ENCODE results near the gene STXBP5. TPM values are rescaled to one million over a fixed set of nuclear protein-coding genes. Genes with fewer than 3 reads are reported as not detected.

Gene STXBP5
- total and polyA plus RNA-seq, 2 experiments from 2014 or later, result 4.9 to 49.9 TPM

- no peak for TF ChIP-seq EZH2 (IDR thresholded peaks at IDR 0.05; ENCODE audit: insufficient read depth, poor library complexity, severe bottlenecking)
- TF ChIP-seq EZH2phosphoT487 (IDR thresholded peaks at IDR 0.05; ENCODE audit: insufficient read depth, low read depth), result no peak
- Histone ChIP-seq H3K4me3 (no peak overlapping the region), H3K9ac (no peak overlapping the region), H4K20me1 (ENCODE audit: insufficient read depth) (no peaks in the 10 kb centered on the region), H3K4me1 (ENCODE audit: insufficient read depth) (no peaks in the 10 kb centered on the region), H3K27ac (no peak overlapping the region), H3K36me3 (ENCODE audit: low read depth) (peaks cover 17% of the 10 kb centered on the region; the same call in 1 of the 2 replicates), H3K79me2 (ENCODE audit: insufficient read depth) (peaks cover 20% of the 10 kb centered on the region; the same call in 1 of the 2 replicates), H2AFZ (no peak overlapping the region), H3K9me2 (ENCODE audit: insufficient read depth) (no peaks in the 10 kb centered on the region), H3K27me3 (replicated peaks; ENCODE audit: insufficient read depth) (no peaks in the 10 kb centered on the region), H3K9me3 (ENCODE audit: low read depth) (no peaks in the 10 kb centered on the region), H3K4me2 (ENCODE audit: unreplicated experiment) (no peak overlapping the region), H3F3A (ENCODE audit: insufficient read depth) (no peaks in the 10 kb centered on the region)
- in situ Hi-C loops (cut with MboI), result no loop called here
- no peak for DNase-seq
- WGBS, 2 experiments (ENCODE audit: low coverage in 1 of 2, low lambda C conversion rate in 2 of 2, missing lambda C conversion rate in 2 of 2), result 97 to 98% methylated on average over 3 of the region's 3 CpGs
These were observed 51.9 kb downstream of the STXBP5 start for GRCh38 chr6:147255948-147256674.

- DNase-seq, result no peak
- H3K27ac ChIP-seq, result no peak overlapping the region
- no peaks in the 10 kb centered on the region for H3F3A ChIP-seq (ENCODE audit: insufficient read depth)
- peaks cover 6% of the 10 kb centered on the region; the same call in 1 of the 2 replicates for H3K36me3 ChIP-seq (ENCODE audit: low read depth)
- H2AFZ ChIP-seq, result no peak overlapping the region
- no peak overlapping the region for H3K4me2 ChIP-seq (ENCODE audit: unreplicated experiment)
- no peaks in the 10 kb centered on the region for H3K9me2 ChIP-seq (ENCODE audit: insufficient read depth)
- no peak overlapping the region for H3K9ac ChIP-seq
- H3K9me3 ChIP-seq (ENCODE audit: low read depth), result no peaks in the 10 kb centered on the region
- H3K4me1 ChIP-seq (ENCODE audit: insufficient read depth), result no peaks in the 10 kb centered on the region
- no peak for TF ChIP-seq EZH2 (IDR thresholded peaks at IDR 0.05; ENCODE audit: insufficient read depth, poor library complexity, severe bottlenecking)
- TF ChIP-seq EZH2phosphoT487 (IDR thresholded peaks at IDR 0.05; ENCODE audit: insufficient read depth, low read depth), result no peak
- peaks cover 20% of the 10 kb centered on the region; the same call in 1 of the 2 replicates for H3K79me2 ChIP-seq (ENCODE audit: insufficient read depth)
- no peak overlapping the region for H3K4me3 ChIP-seq
- H4K20me1 ChIP-seq (ENCODE audit: insufficient read depth), result no peaks in the 10 kb centered on the region
- no peaks in the 10 kb centered on the region for H3K27me3 ChIP-seq (replicated peaks; ENCODE audit: insufficient read depth)
- 66 to 69% methylated on average over 5 of the region's 5 CpGs for WGBS, 2 experiments (ENCODE audit: low coverage in 1 of 2, low lambda C conversion rate in 2 of 2, missing lambda C conversion rate in 2 of 2)
- in situ Hi-C loops (cut with MboI), result no loop called here
These were observed 53.5 kb downstream of the STXBP5 start for GRCh38 chr6:147257760-147258159.

GRCh38 chr6:147260091-147260490, 55.9 kb downstream of the STXBP5 start:
- Histone ChIP-seq H3K79me2 (ENCODE audit: insufficient read depth) (peaks cover 20% of the 10 kb centered on the region; the same call in 1 of the 2 replicates), H3K36me3 (ENCODE audit: low read depth) (0 out of 2 replicates have a peak, but pooled peaks cover 3% of the 10 kb centered on the region), H3K27me3 (replicated peaks; ENCODE audit: insufficient read depth) (no peaks in the 10 kb centered on the region), H3K4me2 (ENCODE audit: unreplicated experiment) (no peak overlapping the region), H3K4me3 (no peak overlapping the region), H4K20me1 (ENCODE audit: insufficient read depth) (no peaks in the 10 kb centered on the region), H3K9ac (no peak overlapping the region), H3F3A (ENCODE audit: insufficient read depth) (no peaks in the 10 kb centered on the region), H2AFZ (no peak overlapping the region), H3K9me2 (ENCODE audit: insufficient read depth) (no peaks in the 10 kb centered on the region), H3K9me3 (ENCODE audit: low read depth) (no peaks in the 10 kb centered on the region), H3K27ac (no peak overlapping the region), H3K4me1 (ENCODE audit: insufficient read depth) (no peaks in the 10 kb centered on the region)
- TF ChIP-seq EZH2phosphoT487 (IDR thresholded peaks at IDR 0.05; ENCODE audit: insufficient read depth, low read depth) (no peak), EZH2 (IDR thresholded peaks at IDR 0.05; ENCODE audit: insufficient read depth, poor library complexity, severe bottlenecking) (no peak)
- in situ Hi-C loops (cut with MboI), result no loop called here
- DNase-seq, result no peak
- 98 to 100% methylated on average over 2 of the region's 2 CpGs for WGBS, 2 experiments (ENCODE audit: low coverage in 1 of 2, low lambda C conversion rate in 2 of 2, missing lambda C conversion rate in 2 of 2)

GRCh38 chr6:147262946-147263345, 58.7 kb downstream of the STXBP5 start:
- WGBS, 2 experiments (ENCODE audit: low coverage in 1 of 2, low lambda C conversion rate in 2 of 2, missing lambda C conversion rate in 2 of 2), result 47 to 59% methylated on average over 1 of the region's 1 CpG
- H3K27me3 ChIP-seq (replicated peaks; ENCODE audit: insufficient read depth), result no peaks in the 10 kb centered on the region
- H3K27ac ChIP-seq, result no peak overlapping the region
- no peaks in the 10 kb centered on the region for H3K9me3 ChIP-seq (ENCODE audit: low read depth)
- H4K20me1 ChIP-seq (ENCODE audit: insufficient read depth), result no peaks in the 10 kb centered on the region
- no peak overlapping the region for H3K4me2 ChIP-seq (ENCODE audit: unreplicated experiment)
- TF ChIP-seq EZH2 (IDR thresholded peaks at IDR 0.05; ENCODE audit: insufficient read depth, poor library complexity, severe bottlenecking) (no peak), EZH2phosphoT487 (IDR thresholded peaks at IDR 0.05; ENCODE audit: insufficient read depth, low read depth) (no peak)
- H3K4me3 ChIP-seq, result no peak overlapping the region
- DNase-seq, result no peak
- H2AFZ ChIP-seq, result no peak overlapping the region
- H3K79me2 ChIP-seq (ENCODE audit: insufficient read depth), result peaks cover 9% of the 10 kb centered on the region; the same call in 1 of the 2 replicates
- H3K4me1 ChIP-seq (ENCODE audit: insufficient read depth), result no peaks in the 10 kb centered on the region
- H3K36me3 ChIP-seq (ENCODE audit: low read depth), result peaks cover 10% of the 10 kb centered on the region; the same call in 1 of the 2 replicates
- in situ Hi-C loops (cut with MboI), result no loop called here
- H3F3A ChIP-seq (ENCODE audit: insufficient read depth), result peaks cover 20% of the 10 kb centered on the region; the same call in 1 of the 2 replicates
- no peaks in the 10 kb centered on the region for H3K9me2 ChIP-seq (ENCODE audit: insufficient read depth)
- H3K9ac ChIP-seq, result no peak overlapping the region

Measured in GM23248 (cell line).